Neural cell (in vitro differentiated cells): ENCODE results near the gene ADAP1. TPM values are rescaled to one million over a fixed set of nuclear protein-coding genes. Genes with fewer than 3 reads are reported as not detected.

Experiments
- H2AFZ ChIP-seq: fragments of 200-600, 300-800 bp; sonication (generic), shearing (Covaris generic); 2 replicates; pipeline ENCODE4 v1.6.0; 2014; ENCODE audit warnings: low read depth, mild to moderate bottlenecking, antibody characterized with exemption, low read length, moderate library complexity
- H3F3A ChIP-seq: fragments of 200-600 bp; shearing (Covaris generic); 2 replicates; pipeline ENCODE4 v1.6.1; 2016; ENCODE audit warnings: mild to moderate bottlenecking, moderate library complexity, mixed read lengths, antibody characterized with exemption, low read length; ENCODE audit not compliant: insufficient read depth, poor library complexity, severe bottlenecking
- H3K27ac ChIP-seq: fragments of 200-600, 300-800 bp; sonication (generic), shearing (Covaris generic); 2 replicates; pipeline ENCODE4 v1.5.1; 2014; ENCODE audit warnings: mild to moderate bottlenecking, low read length, moderate library complexity
- H3K27me3 ChIP-seq: fragments of 300-800, 200-600 bp; sonication (generic), shearing (Covaris generic); 2 replicates; pipeline ENCODE4 v1.6.0; 2014; ENCODE audit warnings: mild to moderate bottlenecking, low read depth, low read length, moderate library complexity; ENCODE audit not compliant: insufficient read depth
- H3K36me3 ChIP-seq: fragments of 300-800, 200-600 bp; sonication (generic), shearing (Covaris generic); 2 replicates; pipeline ENCODE4 v1.5.1; 2014; ENCODE audit warnings: mild to moderate bottlenecking, antibody characterized with exemption, low read length, moderate library complexity; ENCODE audit not compliant: insufficient read depth
- H3K4me2 ChIP-seq: fragments of 300-800, 200-600 bp; sonication (generic), shearing (Covaris generic); 2 replicates; pipeline ENCODE4 v1.6.0; 2014; ENCODE audit warnings: mild to moderate bottlenecking, low read length
- H3K4me3 ChIP-seq: fragments of 300-800, 200-600 bp; sonication (generic), shearing (Covaris generic); 2 replicates; pipeline ENCODE4 v1.5.1; 2014; ENCODE audit warnings: mild to moderate bottlenecking, low read length, moderate library complexity
- H3K79me2 ChIP-seq: fragments of 200-600 bp; shearing (Covaris generic); replicated peaks from 2 replicates; pipeline ENCODE4 v1.6.0; 2014; ENCODE audit warnings: mild to moderate bottlenecking, low read length, moderate library complexity; ENCODE audit not compliant: insufficient read depth
- H3K9ac ChIP-seq: fragments of 300-800, 200-600 bp; sonication (generic), shearing (Covaris generic); 2 replicates; pipeline ENCODE4 v1.6.1; 2016; ENCODE audit warnings: mild to moderate bottlenecking, low read length, mixed read lengths
- H3K9me2 ChIP-seq: fragments of 200-600 bp; shearing (Covaris generic); 2 replicates; pipeline ENCODE4 v1.6.1; 2016; ENCODE audit warnings: mild to moderate bottlenecking, low read length, mixed read lengths; ENCODE audit not compliant: insufficient read depth
- H3K9me3 ChIP-seq: fragments of 200-600, 300-800 bp; sonication (generic), shearing (Covaris generic); 2 replicates; pipeline ENCODE4 v1.6.1; 2016; ENCODE audit warnings: mild to moderate bottlenecking, mixed run types, low read length, moderate library complexity, mixed read lengths
- H4K20me1 ChIP-seq: fragments of 200-600 bp; shearing (Covaris generic); 2 replicates; pipeline ENCODE4 v1.6.1; 2016; ENCODE audit warnings: mild to moderate bottlenecking, mixed run types; ENCODE audit not compliant: insufficient read depth
- EP300 ChIP-seq: fragments of 450-650 bp; conservative IDR thresholded peaks from 2 replicates; pipeline ENCODE4 v1.6.1; 2014; ENCODE audit warnings: antibody characterized with exemption, mild to moderate bottlenecking, moderate library complexity; ENCODE audit not compliant: poor library complexity, severe bottlenecking
- EZH2 ChIP-seq: fragments of 200-600, 300-800 bp; shearing (Covaris generic), sonication (generic); IDR thresholded peaks from 2 replicates; pipeline ENCODE4 v1.6.1; 2014; ENCODE audit warnings: antibody characterized with exemption, low read length, borderline replicate concordance, mild to moderate bottlenecking; ENCODE audit not compliant: insufficient read depth, poor library complexity, severe bottlenecking
- MXI1 ChIP-seq: fragments of 450-650 bp; conservative IDR thresholded peaks from 2 replicates; pipeline ENCODE4 v1.6.1; 2014; ENCODE audit warnings: antibody characterized with exemption, mild to moderate bottlenecking; ENCODE audit not compliant: poor library complexity, severe bottlenecking
- POLR2AphosphoS5 ChIP-seq: IDR thresholded peaks from 2 replicates; pipeline ENCODE4 v1.6.1; 2012
- RAD21 ChIP-seq: fragments of 450-650 bp; conservative IDR thresholded peaks from 2 replicates; pipeline ENCODE4 v1.6.1; 2014; ENCODE audit warnings: antibody characterized with exemption, mild to moderate bottlenecking, moderate library complexity
- SMC3 ChIP-seq: fragments of 450-650 bp; conservative IDR thresholded peaks from 2 replicates; pipeline ENCODE4 v1.6.1; 2014; ENCODE audit warnings: antibody characterized with exemption, mild to moderate bottlenecking, moderate library complexity; ENCODE audit not compliant: poor library complexity
- TAF1 ChIP-seq: IDR thresholded peaks from 2 replicates; pipeline ENCODE4 v1.6.1; 2012; ENCODE audit warnings: low read depth
- polyA plus RNA-seq: library from polyadenylated mRNA; depleted of rRNA; stranded (reverse); fragments of >200 nt; gene quantifications from 2 replicates; pipeline ENCODE4 v1.2.3, GENCODE V29; 2014
- TF ChIP-seq, protein P1 (sequence below): fragments of 450-650 bp; IDR thresholded peaks from 2 replicates; pipeline ENCODE4 v1.5.1; 2014; ENCODE audit warnings: antibody characterized with exemption, mild to moderate bottlenecking, moderate library complexity; ENCODE audit not compliant: poor library complexity, severe bottlenecking
- TF ChIP-seq, protein P2 (sequence below): IDR thresholded peaks from 2 replicates; pipeline ENCODE4 v1.6.1; 2012; ENCODE audit warnings: borderline replicate concordance

Gene ADAP1
- polyA plus RNA-seq, 1 donor from 2014 or later, result 76.8 TPM

DNA sequence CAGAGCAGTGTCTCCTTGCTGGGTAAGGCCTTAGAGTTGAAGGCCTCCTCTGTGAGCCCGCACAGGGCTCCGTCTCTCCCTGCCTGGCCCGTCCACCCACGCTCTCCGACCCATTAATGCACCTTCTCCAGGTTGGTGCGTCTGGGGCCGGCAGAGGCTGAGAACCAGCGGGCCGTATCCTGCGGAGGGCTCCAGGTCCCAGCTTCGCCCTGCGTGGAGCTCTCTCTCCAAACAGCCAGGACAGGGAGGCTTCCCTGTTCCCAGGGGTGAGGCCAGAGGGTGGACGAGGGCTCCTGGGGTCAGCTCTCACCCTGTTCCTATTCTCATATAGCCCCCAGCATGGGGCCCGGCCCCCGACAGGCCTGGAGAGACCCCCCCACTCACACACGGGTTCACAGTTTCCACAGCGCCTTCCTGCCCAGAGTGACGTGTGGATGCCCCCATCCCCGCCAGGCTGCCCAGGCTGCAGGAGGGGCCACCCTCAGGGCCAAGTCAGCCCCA lies 43.5 kb downstream of the ADAP1 start:
- Histone ChIP-seq H2AFZ (no peak overlapping the region), H3K9ac (peak overlapping the region; percentile 12), H3K4me3 (peak overlapping the region; percentile 27), H3K27ac (peak overlapping the region; percentile 24), H3F3A (no peaks in the 10 kb centered on the region), H3K36me3 (no peaks in the 10 kb centered on the region), H3K9me3 (no peaks in the 10 kb centered on the region), H3K9me2 (no peaks in the 10 kb centered on the region), H3K4me2 (no peak overlapping the region), H4K20me1 (no peaks in the 10 kb centered on the region), H3K27me3 (no peaks in the 10 kb centered on the region), H3K79me2 (no peaks in the 10 kb centered on the region)
- TF ChIP-seq, protein P1, sequence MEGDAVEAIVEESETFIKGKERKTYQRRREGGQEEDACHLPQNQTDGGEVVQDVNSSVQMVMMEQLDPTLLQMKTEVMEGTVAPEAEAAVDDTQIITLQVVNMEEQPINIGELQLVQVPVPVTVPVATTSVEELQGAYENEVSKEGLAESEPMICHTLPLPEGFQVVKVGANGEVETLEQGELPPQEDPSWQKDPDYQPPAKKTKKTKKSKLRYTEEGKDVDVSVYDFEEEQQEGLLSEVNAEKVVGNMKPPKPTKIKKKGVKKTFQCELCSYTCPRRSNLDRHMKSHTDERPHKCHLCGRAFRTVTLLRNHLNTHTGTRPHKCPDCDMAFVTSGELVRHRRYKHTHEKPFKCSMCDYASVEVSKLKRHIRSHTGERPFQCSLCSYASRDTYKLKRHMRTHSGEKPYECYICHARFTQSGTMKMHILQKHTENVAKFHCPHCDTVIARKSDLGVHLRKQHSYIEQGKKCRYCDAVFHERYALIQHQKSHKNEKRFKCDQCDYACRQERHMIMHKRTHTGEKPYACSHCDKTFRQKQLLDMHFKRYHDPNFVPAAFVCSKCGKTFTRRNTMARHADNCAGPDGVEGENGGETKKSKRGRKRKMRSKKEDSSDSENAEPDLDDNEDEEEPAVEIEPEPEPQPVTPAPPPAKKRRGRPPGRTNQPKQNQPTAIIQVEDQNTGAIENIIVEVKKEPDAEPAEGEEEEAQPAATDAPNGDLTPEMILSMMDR, result no peak
- TF ChIP-seq, protein P2, sequence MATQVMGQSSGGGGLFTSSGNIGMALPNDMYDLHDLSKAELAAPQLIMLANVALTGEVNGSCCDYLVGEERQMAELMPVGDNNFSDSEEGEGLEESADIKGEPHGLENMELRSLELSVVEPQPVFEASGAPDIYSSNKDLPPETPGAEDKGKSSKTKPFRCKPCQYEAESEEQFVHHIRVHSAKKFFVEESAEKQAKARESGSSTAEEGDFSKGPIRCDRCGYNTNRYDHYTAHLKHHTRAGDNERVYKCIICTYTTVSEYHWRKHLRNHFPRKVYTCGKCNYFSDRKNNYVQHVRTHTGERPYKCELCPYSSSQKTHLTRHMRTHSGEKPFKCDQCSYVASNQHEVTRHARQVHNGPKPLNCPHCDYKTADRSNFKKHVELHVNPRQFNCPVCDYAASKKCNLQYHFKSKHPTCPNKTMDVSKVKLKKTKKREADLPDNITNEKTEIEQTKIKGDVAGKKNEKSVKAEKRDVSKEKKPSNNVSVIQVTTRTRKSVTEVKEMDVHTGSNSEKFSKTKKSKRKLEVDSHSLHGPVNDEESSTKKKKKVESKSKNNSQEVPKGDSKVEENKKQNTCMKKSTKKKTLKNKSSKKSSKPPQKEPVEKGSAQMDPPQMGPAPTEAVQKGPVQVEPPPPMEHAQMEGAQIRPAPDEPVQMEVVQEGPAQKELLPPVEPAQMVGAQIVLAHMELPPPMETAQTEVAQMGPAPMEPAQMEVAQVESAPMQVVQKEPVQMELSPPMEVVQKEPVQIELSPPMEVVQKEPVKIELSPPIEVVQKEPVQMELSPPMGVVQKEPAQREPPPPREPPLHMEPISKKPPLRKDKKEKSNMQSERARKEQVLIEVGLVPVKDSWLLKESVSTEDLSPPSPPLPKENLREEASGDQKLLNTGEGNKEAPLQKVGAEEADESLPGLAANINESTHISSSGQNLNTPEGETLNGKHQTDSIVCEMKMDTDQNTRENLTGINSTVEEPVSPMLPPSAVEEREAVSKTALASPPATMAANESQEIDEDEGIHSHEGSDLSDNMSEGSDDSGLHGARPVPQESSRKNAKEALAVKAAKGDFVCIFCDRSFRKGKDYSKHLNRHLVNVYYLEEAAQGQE, result no peak
- TF ChIP-seq EP300, result no peak
- no peak for TF ChIP-seq MXI1
- no peak for TF ChIP-seq EZH2
- TF ChIP-seq SMC3, result no peak
- TF ChIP-seq RAD21, result no peak
- no peak for TF ChIP-seq POLR2AphosphoS5
- no peak for TF ChIP-seq TAF1

DNA sequence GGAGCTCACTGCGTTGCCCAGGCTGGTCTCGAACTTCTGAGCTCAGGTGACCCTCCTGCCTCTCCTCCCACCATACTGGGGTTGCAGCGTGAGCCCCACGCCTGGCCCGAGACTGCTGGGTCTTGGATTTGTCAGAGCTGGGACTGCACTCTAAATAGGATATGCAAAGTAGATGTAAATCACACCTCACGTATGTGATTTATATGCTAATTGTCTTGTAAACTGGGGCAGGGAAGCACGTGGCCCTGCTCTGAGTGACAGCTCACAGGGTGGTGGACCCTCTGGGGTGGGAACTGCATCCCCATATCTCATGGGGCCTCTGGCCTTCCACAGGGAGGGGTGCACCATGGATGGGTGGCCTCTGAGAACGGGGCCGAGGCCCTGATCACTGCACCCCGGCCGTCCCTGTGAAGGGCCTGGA lies 44.0 kb downstream of the ADAP1 start:
- Histone ChIP-seq H3K27me3 (no peaks in the 10 kb centered on the region), H3K4me2 (no peak overlapping the region), H3K4me3 (peak overlapping the region; percentile 27), H2AFZ (no peak overlapping the region), H4K20me1 (no peaks in the 10 kb centered on the region), H3K36me3 (no peaks in the 10 kb centered on the region), H3F3A (no peaks in the 10 kb centered on the region), H3K79me2 (no peaks in the 10 kb centered on the region), H3K9ac (peak overlapping the region; percentile 12), H3K9me3 (no peaks in the 10 kb centered on the region), H3K9me2 (no peaks in the 10 kb centered on the region), H3K27ac (peak overlapping the region; percentile 24)
- TF ChIP-seq EP300 (no peak), TAF1 (no peak), SMC3 (no peak), RAD21 (no peak), POLR2AphosphoS5 (no peak), EZH2 (no peak), MXI1 (no peak)
- TF ChIP-seq, protein P1, result no peak
- TF ChIP-seq, protein P2, result no peak
